SKM-1 (cell line): ENCODE results near the gene GALNT11.
"Not testable (repeated sequence)": the region's sequence is repeated elsewhere in the genome, so short reads cannot be mapped to it uniquely, and the experiment has no call there.

Experiments used
- DNase-seq: peaks from one replicate; lab custom pipeline; 2025; ENCODE audit not compliant: unreplicated experiment; lab: John Stamatoyannopoulos, UW

GALNT11 gene

GRCh38 chr7:152027491-152028365 is 2.3 kb downstream of the GALNT11 start:
- DNase-seq, result not testable (repeated sequence)

- not testable (repeated sequence) for DNase-seq
Observed at GRCh38 chr7:152030059-152030458, 4.6 kb downstream of the GALNT11 start.

- DNase-seq, result not testable (repeated sequence)
Observed at GRCh38 chr7:152030639-152031038, 5.2 kb downstream of the GALNT11 start.

- DNase-seq, result no peak
Observed at GRCh38 chr7:152035817-152036216, 10.3 kb downstream of the GALNT11 start.

- not testable (repeated sequence) for DNase-seq
Observed at GRCh38 chr7:152038410-152038809, 12.9 kb downstream of the GALNT11 start.

- DNase-seq, result not testable (repeated sequence)
Observed at GRCh38 chr7:152043086-152043485, 17.6 kb downstream of the GALNT11 start.

- DNase-seq, result not testable (repeated sequence)
Observed at GRCh38 chr7:152044909-152045308, 19.4 kb downstream of the GALNT11 start.

GRCh38 chr7:152046531-152046930 is 21.1 kb downstream of the GALNT11 start:
- no peak for DNase-seq

GRCh38 chr7:152048051-152048450 is 22.6 kb downstream of the GALNT11 start:
- DNase-seq, result no peak

- DNase-seq, result no peak
Observed at GRCh38 chr7:152050547-152050971, 25.1 kb downstream of the GALNT11 start.

GRCh38 chr7:152051968-152052367 is 26.5 kb downstream of the GALNT11 start:
- DNase-seq, result no peak

- DNase-seq, result no peak
Observed at GRCh38 chr7:152052771-152053170, 27.3 kb downstream of the GALNT11 start.

- no peak for DNase-seq
Observed at GRCh38 chr7:152054367-152055230, 29.1 kb downstream of the GALNT11 start.

- no peak for DNase-seq
Observed at GRCh38 chr7:152056621-152057274, 31.3 kb downstream of the GALNT11 start.

- DNase-seq, result no peak
Observed at GRCh38 chr7:152059311-152059710, 33.8 kb downstream of the GALNT11 start.

GRCh38 chr7:152061086-152061485 is 35.6 kb downstream of the GALNT11 start:
- DNase-seq, result not testable (repeated sequence)

GRCh38 chr7:152063192-152063591 is 37.7 kb downstream of the GALNT11 start:
- not testable (repeated sequence) for DNase-seq

- not testable (repeated sequence) for DNase-seq
Observed at GRCh38 chr7:152063821-152064220, 38.3 kb downstream of the GALNT11 start.

GRCh38 chr7:152065800-152066344 is 40.4 kb downstream of the GALNT11 start:
- not testable (repeated sequence) for DNase-seq

- no peak for DNase-seq
Observed at GRCh38 chr7:152072421-152072820, 46.9 kb downstream of the GALNT11 start.

GRCh38 chr7:152073352-152073751 is 47.9 kb downstream of the GALNT11 start:
- no peak for DNase-seq
